Suprapubic skin (tissue), 4 donors: ENCODE results near the gene GSG1L.

ENCODE experiments used
- CTCF ChIP-seq, 2 donors: fragments of 200-600 bp in 1 of 2; fragments of 450-650 bp in 1 of 2; sonication (generic) in 1 of 2; IDR thresholded peaks; one replicate each; pipeline ENCODE4 v1.5.1; 2016 to 2019; ENCODE audit warnings: antibody characterized with exemption in 2 of 2, mild to moderate bottlenecking in 1 of 2, moderate library complexity in 1 of 2
- POLR2A ChIP-seq, 2 donors: fragments of 450-650 bp; IDR thresholded peaks; one replicate each; pipeline ENCODE4 v1.6.1; 2017; ENCODE audit warnings: antibody characterized with exemption in 2 of 2, mild to moderate bottlenecking in 2 of 2, moderate library complexity in 2 of 2
- POLR2AphosphoS5 ChIP-seq, 3 donors: sonication (generic); formaldehyde crosslinking; IDR thresholded peaks; one replicate each; pipeline ENCODE4 v1.6.1; 2017; ENCODE audit warnings: antibody characterized with exemption in 3 of 3

GRCh38 chr16:27852116-27852515 is 211.4 kb downstream of the GSG1L start:
- TF ChIP-seq CTCF (IDR thresholded peaks at IDR 0.05) (no peak), POLR2A (IDR thresholded peaks at IDR 0.05) (no peak), POLR2AphosphoS5 (IDR thresholded peaks at IDR 0.05) (no peak)
